Hepatocyte (in vitro differentiated cells): Measurements from ENCODE around the gene PLA2G3.

Experiments
- EZH2 ChIP-seq: fragments of 200-600 bp; sonication (generic); IDR thresholded peaks from 2 replicates; pipeline ENCODE4 v1.6.1; 2016; ENCODE audit warnings: antibody characterized with exemption, mild to moderate bottlenecking, borderline replicate concordance
- EZH2phosphoT487 ChIP-seq: fragments of 200-600 bp; sonication (generic); IDR thresholded peaks from one replicate; pipeline ENCODE4 v1.6.1; 2018; ENCODE audit warnings: antibody characterized with exemption, mild to moderate bottlenecking, low read depth, moderate library complexity; ENCODE audit not compliant: unreplicated experiment, severe bottlenecking
- TF ChIP-seq, protein P1 (sequence below): fragments of 200-600 bp; sonication (generic); IDR thresholded peaks from 2 replicates; pipeline ENCODE4 v1.5.1; 2016; ENCODE audit warnings: antibody characterized with exemption, mild to moderate bottlenecking; ENCODE audit not compliant: poor library complexity

DNA sequence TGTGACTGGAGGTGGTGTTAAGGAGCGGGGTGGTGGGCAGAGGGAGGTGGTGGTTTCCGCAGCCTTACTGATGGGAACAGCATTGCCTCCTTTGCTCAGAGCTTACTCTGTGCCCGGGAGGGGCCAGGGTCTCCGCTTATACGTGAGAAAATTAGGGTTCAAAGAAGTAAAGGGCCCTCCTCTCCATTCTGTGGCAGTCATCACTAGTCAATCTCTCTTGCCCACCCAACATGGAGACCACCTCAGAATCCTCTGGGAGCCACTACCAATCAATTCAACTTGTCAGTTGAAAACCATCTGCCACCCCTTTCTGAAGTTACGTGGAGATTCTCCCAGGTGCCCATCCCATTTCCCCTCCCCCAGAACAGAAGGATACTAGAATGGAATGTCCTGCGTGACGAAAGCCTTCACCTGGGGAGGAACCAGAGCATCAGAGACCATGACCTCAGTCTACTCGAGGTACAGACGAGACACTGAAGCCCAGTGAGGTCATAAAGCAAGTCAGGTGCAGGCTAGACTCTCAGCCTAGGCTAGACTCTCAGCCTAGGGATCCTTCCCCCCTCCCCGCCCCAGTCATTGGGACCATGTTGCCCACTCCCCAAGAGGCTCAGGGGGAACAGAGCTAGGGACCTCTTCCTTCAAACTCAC lies 34.9 kb downstream of the PLA2G3 start:
- TF ChIP-seq EZH2 (no peak), EZH2phosphoT487 (no peak)
- TF ChIP-seq, protein P1, sequence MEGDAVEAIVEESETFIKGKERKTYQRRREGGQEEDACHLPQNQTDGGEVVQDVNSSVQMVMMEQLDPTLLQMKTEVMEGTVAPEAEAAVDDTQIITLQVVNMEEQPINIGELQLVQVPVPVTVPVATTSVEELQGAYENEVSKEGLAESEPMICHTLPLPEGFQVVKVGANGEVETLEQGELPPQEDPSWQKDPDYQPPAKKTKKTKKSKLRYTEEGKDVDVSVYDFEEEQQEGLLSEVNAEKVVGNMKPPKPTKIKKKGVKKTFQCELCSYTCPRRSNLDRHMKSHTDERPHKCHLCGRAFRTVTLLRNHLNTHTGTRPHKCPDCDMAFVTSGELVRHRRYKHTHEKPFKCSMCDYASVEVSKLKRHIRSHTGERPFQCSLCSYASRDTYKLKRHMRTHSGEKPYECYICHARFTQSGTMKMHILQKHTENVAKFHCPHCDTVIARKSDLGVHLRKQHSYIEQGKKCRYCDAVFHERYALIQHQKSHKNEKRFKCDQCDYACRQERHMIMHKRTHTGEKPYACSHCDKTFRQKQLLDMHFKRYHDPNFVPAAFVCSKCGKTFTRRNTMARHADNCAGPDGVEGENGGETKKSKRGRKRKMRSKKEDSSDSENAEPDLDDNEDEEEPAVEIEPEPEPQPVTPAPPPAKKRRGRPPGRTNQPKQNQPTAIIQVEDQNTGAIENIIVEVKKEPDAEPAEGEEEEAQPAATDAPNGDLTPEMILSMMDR, result no peak
